Esophagus squamous epithelium (tissue), 5 donors: Measurements from ENCODE around the gene ZSCAN30. TPM values are rescaled to one million over a fixed set of nuclear protein-coding genes. Genes with fewer than 3 reads are reported as not detected.

Experiments used
- DNase-seq: peaks from one replicate; lab custom pipeline; 2025; lab: John Stamatoyannopoulos, UW
- H3K27ac ChIP-seq, 4 donors: fragments of 200-600 bp; sonication (generic); one replicate each; pipeline ENCODE4 v1.5.1; 2016 to 2019; ENCODE audit warnings: mild to moderate bottlenecking in 1 of 4
- H3K27me3 ChIP-seq, 4 donors: fragments of 200-600 bp; sonication (generic); 1 replicate in 3 of 4; 2 replicates in 1 of 4; pipeline versions ENCODE4 v1.5.1 to v1.6.0; 2017 to 2021; ENCODE audit warnings: antibody characterized with exemption in 1 of 4
- H3K36me3 ChIP-seq, 3 donors: fragments of 200-600 bp; sonication (generic); one replicate each; pipeline ENCODE4 v1.5.1; 2016 to 2019
- H3K4me1 ChIP-seq, 3 donors: fragments of 200-600 bp; sonication (generic); one replicate each; pipeline ENCODE4 v1.5.1; 2017 to 2019
- H3K4me3 ChIP-seq, 4 donors: fragments of 200-600 bp; sonication (generic); 1 replicate in 3 of 4; 2 replicates in 1 of 4; pipeline ENCODE4 v1.5.1; 2016 to 2019; ENCODE audit warnings: mild to moderate bottlenecking in 2 of 4, moderate library complexity in 1 of 4
- H3K9me3 ChIP-seq, 3 donors: fragments of 200-600 bp; sonication (generic); one replicate each; pipeline ENCODE4 v1.5.1; 2016 to 2019
- POLR2A ChIP-seq, 4 donors: fragments of 450-650 bp; IDR thresholded peaks; one replicate each; pipeline ENCODE4 v1.6.1; 2017; ENCODE audit warnings: antibody characterized with exemption in 4 of 4, mild to moderate bottlenecking in 4 of 4, moderate library complexity in 3 of 4
- WGBS, 2 donors: methylation state at CpG; one replicate each; pipeline ENCODE4 v1.1.5; 2018; 5-methylcytosine and 5-hydroxymethylcytosine counted together
- intact Hi-C: fragments of 100-400 bp; cut with DNase I; formaldehyde crosslinking; loops from one replicate; pipeline ENCODE4 v1.15.0; 2022
- total RNA-seq, 4 donors: library from RNA; depleted of rRNA; stranded (reverse); fragments of >200 nt; gene quantifications; one replicate each; pipeline ENCODE4 v1.1.0, GENCODE V29; 2016
- TF ChIP-seq, protein P1 (sequence below), 6 experiments: fragments of 450-650 bp in 4 of 6; fragments of 200-600 bp in 2 of 6; sonication (generic) in 2 of 6; IDR thresholded peaks; one replicate each; pipeline ENCODE4 v1.5.1; 2016 to 2019; ENCODE audit warnings: antibody characterized with exemption in 6 of 6, mild to moderate bottlenecking in 4 of 6, moderate library complexity in 4 of 6
- donor health status: DM: yes; HTN: yes; CAD: no.

Gene ZSCAN30
- total RNA-seq, 4 donors from 2014 or later: 4.1 to 14.9 (median 8.0) TPM

DNA sequence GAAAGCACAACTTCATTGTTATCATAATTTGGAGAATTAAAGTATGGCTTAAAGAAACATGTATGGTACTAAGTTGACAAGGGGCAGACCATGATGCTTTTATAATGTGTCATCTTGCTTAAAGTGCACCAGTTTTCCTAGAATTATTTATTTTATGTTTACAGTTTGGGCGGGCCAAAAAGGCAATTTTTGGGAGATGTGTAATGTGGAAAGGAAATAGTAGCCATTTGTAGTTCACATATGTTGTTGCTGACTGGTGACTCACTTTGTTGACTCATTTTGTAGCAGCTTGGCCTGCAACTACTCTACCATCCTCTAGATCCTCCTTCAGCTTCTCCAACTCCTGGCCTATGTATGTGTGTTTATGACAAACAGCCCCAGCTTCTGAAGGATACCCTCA, 7.7 kb downstream of the ZSCAN30 start:
- Histone ChIP-seq H3K4me3 (no peak overlapping the region), H3K4me1 (no peaks in the 10 kb centered on the region), H3K27me3 (no peaks in the 10 kb centered on the region), H3K9me3 (no peaks in the 10 kb centered on the region), H3K36me3 (peaks cover 0 to 26% (median 6%) of the 10 kb centered on the region in 3 donors), H3K27ac (no peak overlapping the region)
- intact Hi-C loops: no loop called here
- DNase-seq: no peak
- WGBS, 2 donors: 33 to 71% methylated on average over 1 of the region's 1 CpG
- TF ChIP-seq, protein P1, sequence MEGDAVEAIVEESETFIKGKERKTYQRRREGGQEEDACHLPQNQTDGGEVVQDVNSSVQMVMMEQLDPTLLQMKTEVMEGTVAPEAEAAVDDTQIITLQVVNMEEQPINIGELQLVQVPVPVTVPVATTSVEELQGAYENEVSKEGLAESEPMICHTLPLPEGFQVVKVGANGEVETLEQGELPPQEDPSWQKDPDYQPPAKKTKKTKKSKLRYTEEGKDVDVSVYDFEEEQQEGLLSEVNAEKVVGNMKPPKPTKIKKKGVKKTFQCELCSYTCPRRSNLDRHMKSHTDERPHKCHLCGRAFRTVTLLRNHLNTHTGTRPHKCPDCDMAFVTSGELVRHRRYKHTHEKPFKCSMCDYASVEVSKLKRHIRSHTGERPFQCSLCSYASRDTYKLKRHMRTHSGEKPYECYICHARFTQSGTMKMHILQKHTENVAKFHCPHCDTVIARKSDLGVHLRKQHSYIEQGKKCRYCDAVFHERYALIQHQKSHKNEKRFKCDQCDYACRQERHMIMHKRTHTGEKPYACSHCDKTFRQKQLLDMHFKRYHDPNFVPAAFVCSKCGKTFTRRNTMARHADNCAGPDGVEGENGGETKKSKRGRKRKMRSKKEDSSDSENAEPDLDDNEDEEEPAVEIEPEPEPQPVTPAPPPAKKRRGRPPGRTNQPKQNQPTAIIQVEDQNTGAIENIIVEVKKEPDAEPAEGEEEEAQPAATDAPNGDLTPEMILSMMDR (IDR thresholded peaks at IDR 0.05): no peak
- no peak for TF ChIP-seq POLR2A (IDR thresholded peaks at IDR 0.05)

DNA sequence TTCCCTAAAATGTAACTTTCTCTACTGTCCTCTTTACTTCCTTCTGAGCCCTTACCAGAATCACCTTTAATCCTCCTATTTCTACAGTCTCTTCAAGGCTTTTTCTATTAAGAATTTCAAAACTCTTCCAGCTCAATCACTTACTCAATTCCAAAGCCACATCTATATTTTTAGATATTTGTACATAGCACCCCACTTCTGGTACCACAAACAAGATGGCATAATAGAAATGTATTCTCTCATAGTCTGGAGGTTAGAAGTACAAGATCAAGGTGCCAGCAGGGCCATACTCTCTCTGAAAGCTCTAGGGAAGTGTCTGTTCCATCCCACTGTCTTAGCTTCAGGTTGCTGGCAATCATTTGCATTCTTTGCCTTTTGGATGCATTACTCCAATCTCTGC, 11.1 kb downstream of the ZSCAN30 start:
- intact Hi-C loops: no loop called here
- H3K4me3 ChIP-seq: no peak overlapping the region
- no peaks in the 10 kb centered on the region for H3K9me3 ChIP-seq
- H3K27me3 ChIP-seq: no peaks in the 10 kb centered on the region
- TF ChIP-seq, protein P1 (IDR thresholded peaks at IDR 0.05): no peak
- no peak for TF ChIP-seq POLR2A (IDR thresholded peaks at IDR 0.05)
- H3K27ac ChIP-seq: no peak overlapping the region
- H3K4me1 ChIP-seq: no peaks in the 10 kb centered on the region
- DNase-seq: no peak
- H3K36me3 ChIP-seq: peaks cover 0 to 15% (median 6%) of the 10 kb centered on the region in 3 donors

DNA sequence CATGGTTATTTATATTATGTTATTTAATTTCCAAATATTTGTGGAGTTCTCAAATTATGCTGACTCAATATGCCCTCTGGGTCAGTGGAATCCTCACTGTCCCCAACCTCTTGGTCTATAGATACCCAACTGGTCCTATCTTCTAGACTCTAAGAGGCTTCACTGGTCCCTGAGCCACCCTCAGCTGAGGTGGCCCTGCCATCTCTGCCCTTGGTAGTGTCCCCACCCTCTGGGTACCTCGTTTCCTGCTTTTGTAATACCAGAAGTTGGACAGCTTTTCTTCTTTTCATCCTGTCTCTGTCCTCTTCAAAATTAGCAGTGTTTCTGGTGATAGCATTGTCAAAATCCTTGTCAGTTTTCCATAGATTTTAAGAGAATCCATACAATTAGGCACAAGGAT, 11.9 kb downstream of the ZSCAN30 start:
- DNase-seq: no peak
- no peak overlapping the region for H3K27ac ChIP-seq
- no peak for TF ChIP-seq POLR2A (IDR thresholded peaks at IDR 0.05)
- TF ChIP-seq, protein P1 (IDR thresholded peaks at IDR 0.05): no peak
- H3K36me3 ChIP-seq: peaks cover 0 to 6% (median 0%) of the 10 kb centered on the region in 3 donors
- intact Hi-C loops: no loop called here
- 78 to 86% methylated on average over 1 of the region's 1 CpG for WGBS, 2 donors
- no peaks in the 10 kb centered on the region for H3K4me1 ChIP-seq
- H3K4me3 ChIP-seq: no peak overlapping the region
- H3K27me3 ChIP-seq: no peaks in the 10 kb centered on the region
- no peaks in the 10 kb centered on the region for H3K9me3 ChIP-seq

DNA sequence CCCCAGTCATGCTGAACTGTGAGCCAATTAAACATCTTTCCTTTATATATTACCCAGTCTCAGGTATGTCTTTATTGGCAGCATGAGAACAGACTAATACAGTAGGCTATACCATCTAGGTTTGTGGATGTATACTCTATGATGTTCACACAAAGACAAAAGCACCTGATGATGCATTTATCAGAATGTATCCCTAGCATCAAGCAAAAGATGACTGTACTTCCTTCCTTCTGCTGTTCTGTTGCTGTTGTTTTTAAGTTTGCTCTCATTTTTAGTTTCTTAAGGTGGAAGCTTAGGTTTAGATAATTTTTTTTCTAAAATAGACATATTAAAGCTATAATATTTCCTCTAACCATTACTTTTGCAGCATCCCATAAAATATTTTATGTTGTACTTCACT, 12.4 kb downstream of the ZSCAN30 start:
- H3K4me3 ChIP-seq: no peak overlapping the region
- DNase-seq: no peak
- no peak overlapping the region for H3K27ac ChIP-seq
- no peaks in the 10 kb centered on the region for H3K4me1 ChIP-seq
- no peak for TF ChIP-seq POLR2A (IDR thresholded peaks at IDR 0.05)
- TF ChIP-seq, protein P1 (IDR thresholded peaks at IDR 0.05): no peak
- H3K27me3 ChIP-seq: no peaks in the 10 kb centered on the region
- peaks cover 0 to 2% (median 0%) of the 10 kb centered on the region in 3 donors for H3K36me3 ChIP-seq
- intact Hi-C loops: no loop called here
- H3K9me3 ChIP-seq: no peaks in the 10 kb centered on the region

DNA sequence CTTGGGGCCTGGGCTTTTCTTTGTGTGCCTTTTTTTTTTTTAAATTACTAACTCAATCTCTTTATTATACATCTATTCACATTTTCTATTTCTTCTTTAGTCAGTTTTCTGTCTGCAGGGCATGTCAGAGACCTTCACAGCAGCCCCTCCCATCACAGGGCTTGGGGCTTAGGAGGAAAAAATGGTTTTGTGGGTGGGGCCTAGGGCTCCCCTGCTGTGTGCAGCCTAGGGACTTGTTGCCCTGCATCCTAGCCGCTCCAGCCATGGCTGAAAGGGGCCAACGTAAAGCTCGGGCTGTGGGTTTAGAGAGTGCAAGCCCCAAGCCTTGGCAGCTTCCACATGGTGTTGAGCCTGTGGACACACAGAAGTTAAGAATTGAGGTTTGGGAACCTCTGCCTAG, 13.8 kb downstream of the ZSCAN30 start:
- Histone ChIP-seq H3K36me3 (no peaks in the 10 kb centered on the region), H3K9me3 (no peaks in the 10 kb centered on the region), H3K27me3 (no peaks in the 10 kb centered on the region), H3K4me1 (no peaks in the 10 kb centered on the region), H3K4me3 (no peak overlapping the region), H3K27ac (no peak overlapping the region)
- intact Hi-C loops: no loop called here
- WGBS, 2 donors: 100% methylated on average over 2 of the region's 3 CpGs; no CpG with 5 or more reads in 1 of the 2 donors
- no peak for DNase-seq
- no peak for TF ChIP-seq POLR2A (IDR thresholded peaks at IDR 0.05)
- TF ChIP-seq, protein P1 (IDR thresholded peaks at IDR 0.05): no peak
